Loucy (cell line): ENCODE results near the gene GDPD5.

Source experiments
- EZH2phosphoT487 ChIP-seq: fragments of 200-600 bp; IDR thresholded peaks from 2 replicates; pipeline ENCODE4 v1.6.1; 2018; ENCODE audit warnings: antibody characterized with exemption, mild to moderate bottlenecking, moderate library complexity, borderline replicate concordance
- TF ChIP-seq, protein P1 (sequence below): fragments of 200-600 bp; sonication (generic); conservative IDR thresholded peaks from 2 replicates; pipeline ENCODE4 v1.5.1; 2014; ENCODE audit warnings: mild to moderate bottlenecking, antibody characterized with exemption, low read length

DNA sequence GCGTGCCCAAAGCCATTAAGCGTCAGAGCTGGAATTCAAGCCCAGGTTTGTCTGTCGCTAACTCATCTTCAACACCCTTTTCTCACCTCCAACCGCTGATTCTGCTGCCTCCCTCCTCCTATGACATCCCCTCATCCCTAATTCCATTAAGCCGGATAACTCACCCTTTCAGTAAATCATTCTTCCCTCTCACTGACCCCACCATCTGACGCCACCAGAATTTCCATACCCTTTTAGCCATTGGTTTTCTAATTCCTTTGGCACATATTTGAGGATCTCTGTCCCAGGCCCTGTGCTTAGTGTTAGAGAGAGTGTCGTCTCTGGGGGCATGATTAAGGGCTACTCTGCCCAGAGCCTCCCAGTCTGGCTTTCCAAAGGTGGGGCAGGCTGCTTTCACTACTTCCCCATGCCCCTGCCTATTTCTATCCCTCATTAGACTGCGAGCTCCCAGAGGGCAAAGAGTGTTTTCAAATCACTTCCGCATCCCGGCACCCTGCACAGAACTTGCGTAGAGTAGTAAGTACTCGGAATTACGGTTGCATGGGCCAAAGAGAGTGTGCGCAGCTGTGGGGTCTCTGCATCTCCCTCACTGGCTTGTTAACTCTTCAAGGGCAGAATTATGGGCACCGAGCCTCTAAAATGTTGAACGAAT is 96.6 kb downstream of the GDPD5 start:
- TF ChIP-seq EZH2phosphoT487, result no peak
- TF ChIP-seq, protein P1, sequence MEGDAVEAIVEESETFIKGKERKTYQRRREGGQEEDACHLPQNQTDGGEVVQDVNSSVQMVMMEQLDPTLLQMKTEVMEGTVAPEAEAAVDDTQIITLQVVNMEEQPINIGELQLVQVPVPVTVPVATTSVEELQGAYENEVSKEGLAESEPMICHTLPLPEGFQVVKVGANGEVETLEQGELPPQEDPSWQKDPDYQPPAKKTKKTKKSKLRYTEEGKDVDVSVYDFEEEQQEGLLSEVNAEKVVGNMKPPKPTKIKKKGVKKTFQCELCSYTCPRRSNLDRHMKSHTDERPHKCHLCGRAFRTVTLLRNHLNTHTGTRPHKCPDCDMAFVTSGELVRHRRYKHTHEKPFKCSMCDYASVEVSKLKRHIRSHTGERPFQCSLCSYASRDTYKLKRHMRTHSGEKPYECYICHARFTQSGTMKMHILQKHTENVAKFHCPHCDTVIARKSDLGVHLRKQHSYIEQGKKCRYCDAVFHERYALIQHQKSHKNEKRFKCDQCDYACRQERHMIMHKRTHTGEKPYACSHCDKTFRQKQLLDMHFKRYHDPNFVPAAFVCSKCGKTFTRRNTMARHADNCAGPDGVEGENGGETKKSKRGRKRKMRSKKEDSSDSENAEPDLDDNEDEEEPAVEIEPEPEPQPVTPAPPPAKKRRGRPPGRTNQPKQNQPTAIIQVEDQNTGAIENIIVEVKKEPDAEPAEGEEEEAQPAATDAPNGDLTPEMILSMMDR, result no peak
